Left renal cortex interstitium (tissue), 4 donors: ENCODE measurements around the gene SHMT2. TPM values are rescaled to one million over a fixed set of nuclear protein-coding genes. Genes with fewer than 3 reads are reported as not detected.

ENCODE experiments used
- DNase-seq, 4 donors: peaks; one replicate each; pipeline ENCODE4 v3.0.0-alpha.2; 2013; ENCODE audit warnings: low read depth in 4 of 4, low spot score in 2 of 4, missing footprints in 1 of 4
- polyA plus RNA-seq, 4 donors: library from polyadenylated mRNA; unstranded; fragments of 120-200 nt; gene quantifications; one replicate each; pipeline ENCODE4 v1.2.1, GENCODE V29; 2013; ENCODE audit not compliant: insufficient read length in 4 of 4

SHMT2 gene
- 10 to 100 TPM; 67.7 to 91.4 (median 77.7) TPM for polyA plus RNA-seq

DNA sequence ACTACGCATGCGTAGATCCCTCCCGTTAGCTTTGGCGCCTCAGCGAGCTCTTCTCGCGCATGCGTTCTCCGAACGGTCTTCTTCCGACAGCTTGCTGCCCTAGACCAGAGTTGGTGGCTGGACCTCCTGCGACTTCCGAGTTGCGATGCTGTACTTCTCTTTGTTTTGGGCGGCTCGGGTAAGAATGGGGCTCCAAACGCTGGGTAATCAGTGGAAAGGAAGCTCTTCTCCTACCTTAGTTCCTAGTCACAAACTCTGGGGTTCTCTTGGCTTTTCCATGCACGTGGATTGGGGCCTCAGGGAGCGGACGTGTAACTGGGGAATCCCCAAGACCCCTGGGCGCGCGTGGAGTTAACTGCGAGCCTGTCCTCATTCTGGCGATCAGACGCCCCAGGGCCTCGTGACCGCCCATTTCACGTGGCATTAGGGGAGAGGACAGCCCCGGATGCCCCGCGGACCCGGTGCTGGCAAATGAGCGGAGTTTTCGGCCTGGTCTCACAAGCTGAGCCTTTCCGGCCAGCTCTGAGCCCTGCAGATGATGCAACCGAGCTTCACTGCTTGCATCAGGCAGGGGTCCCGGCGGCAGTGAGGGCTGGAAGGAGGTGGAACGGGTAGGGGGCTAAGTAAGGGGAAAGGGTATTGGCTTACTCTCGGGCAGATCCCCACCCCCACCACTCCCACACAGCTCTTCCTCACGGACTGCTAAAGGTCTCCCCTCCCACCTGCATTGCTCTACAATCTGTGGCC is at the start of gene SHMT2:
SHMT2 (plus strand) TSS at position 78 of the 747 bp plus-strand sequence; CDS start at position 146, 68 bp downstream.
- peak; percentile 79 to 94 (median 85) for DNase-seq

DNA sequence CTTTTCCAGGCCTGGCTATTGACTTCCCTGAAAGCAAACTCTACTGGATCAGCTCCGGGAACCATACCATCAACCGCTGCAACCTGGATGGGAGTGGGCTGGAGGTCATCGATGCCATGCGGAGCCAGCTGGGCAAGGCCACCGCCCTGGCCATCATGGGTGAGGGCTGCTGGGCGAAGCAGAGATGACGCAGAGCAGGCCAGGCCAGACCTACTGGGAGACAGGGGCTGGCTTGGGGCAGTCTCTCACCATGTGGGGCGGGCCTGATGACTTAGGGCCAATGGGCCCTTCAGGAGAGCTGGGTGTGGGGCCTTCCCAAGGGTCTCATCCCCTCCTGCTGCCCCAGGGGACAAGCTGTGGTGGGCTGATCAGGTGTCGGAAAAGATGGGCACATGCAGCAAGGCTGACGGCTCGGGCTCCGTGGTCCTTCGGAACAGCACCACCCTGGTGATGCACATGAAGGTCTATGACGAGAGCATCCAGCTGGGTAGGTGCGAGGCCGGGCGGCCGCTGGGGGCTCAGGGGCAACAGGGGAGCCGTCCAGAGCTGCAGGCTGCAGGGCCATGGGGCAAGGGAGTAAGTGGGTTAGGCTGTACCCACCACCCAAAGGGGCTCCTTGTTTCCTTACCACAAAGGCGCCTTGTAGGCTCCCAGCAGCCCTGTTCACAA is 49.1 kb upstream of the SHMT2 start:
- DNase-seq: no peak

DNA sequence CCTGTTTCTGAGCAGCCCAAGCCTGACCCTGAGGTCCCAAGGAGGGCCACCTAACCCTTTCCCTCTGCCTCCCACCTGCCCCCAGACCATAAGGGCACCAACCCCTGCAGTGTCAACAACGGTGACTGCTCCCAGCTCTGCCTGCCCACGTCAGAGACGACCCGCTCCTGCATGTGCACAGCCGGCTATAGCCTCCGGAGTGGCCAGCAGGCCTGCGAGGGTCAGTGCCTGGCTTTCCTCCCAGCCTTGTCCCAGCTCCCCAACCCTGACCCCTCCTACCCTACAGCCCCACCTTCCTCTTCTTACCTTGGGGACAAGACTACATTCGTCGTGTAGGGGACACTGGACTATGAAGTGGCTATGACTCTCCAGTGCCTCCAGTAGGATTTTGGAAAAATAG is 48.4 kb upstream of the SHMT2 start:
- DNase-seq: no peak

DNA sequence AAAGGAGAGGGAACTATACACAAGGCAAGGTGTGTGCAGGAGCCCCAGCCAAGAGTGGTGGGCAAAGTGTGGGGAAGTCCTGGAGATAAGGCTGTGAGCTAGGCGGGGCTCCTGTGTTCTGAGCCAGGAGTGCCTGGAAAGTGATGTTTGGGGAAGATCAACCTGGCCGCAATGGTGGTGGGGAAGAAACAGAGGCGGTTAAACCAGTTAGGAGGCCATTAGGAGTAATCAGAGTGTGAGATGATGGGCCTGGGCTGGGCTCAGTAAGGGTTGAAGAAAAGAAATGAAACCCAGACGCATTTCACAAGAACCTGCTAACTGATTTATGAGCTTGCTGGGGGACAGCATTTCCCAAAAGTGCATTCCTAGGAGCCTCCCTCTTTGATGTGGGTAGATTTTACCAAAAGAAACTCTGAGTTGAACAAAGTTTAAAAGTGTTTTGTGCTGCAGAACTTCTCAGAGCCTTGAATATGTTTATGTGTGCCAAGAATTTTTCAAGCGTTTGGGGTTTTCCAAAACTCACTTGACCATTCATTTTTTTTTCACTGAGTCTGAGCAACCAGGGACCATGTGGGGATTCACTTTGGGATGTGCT is 47.9 kb upstream of the SHMT2 start:
- no peak for DNase-seq

DNA sequence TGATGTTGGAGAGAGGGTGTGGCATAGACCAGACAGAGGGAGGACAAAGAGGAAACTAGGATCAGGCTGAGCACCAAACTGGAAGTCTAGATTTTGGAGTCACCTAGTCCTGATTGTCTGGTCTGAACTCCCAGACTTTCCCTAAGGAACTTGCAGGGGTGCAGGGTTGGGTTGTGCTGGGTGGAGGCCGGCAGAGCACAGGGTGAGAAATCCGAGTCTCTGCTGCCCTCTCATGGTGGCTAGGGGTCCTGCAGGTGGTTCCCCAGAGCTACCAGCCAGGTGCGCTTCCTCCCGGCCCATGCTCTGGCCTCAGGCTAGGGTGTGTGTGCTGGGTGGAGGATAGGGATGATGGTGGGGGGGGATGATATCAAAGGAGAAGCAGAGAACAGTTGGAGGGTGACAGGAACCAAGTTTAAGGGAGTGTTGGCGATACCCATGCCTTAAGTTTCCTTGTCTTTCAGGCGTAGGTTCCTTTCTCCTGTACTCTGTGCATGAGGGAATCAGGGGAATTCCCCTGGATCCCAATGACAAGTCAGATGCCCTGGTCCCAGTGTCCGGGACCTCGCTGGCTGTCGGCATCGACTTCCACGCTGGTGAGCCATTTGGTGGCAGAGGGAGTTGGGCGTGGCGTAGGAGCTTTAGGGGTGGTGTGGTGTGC is 46.5 kb upstream of the SHMT2 start:
- peak; percentile 28 to 56 (median 42) for DNase-seq

DNA sequence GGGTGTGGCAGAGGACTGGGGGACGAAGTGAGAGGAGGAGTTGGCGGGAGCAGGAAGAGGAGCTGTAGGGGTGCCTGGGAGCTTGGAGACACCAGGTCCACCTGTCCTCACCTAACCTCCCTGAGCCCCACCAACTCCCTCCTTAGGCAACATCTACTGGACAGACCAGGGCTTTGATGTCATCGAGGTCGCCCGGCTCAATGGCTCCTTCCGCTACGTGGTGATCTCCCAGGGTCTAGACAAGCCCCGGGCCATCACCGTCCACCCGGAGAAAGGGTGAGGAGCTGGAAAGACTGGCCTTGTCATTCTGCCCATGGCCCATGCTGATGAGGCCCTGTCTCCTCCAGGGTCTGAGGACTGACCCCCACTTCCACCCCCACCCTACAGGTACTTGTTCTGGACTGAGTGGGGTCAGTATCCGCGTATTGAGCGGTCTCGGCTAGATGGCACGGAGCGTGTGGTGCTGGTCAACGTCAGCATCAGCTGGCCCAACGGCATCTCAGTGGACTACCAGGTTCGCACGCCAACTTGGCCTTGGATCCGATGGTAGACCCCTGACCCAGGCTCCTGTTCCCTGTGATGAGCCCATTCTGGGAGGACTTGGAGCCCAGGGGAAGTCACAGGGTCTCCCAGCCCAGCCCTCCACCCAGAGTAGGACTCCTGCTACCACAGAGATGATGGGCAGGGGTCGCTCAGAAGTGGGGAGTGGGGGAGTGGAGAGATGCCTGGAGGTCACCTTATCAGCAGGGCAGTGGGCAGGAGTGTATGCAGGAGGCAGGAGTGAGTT is 45.4 kb upstream of the SHMT2 start:
- no peak for DNase-seq

DNA sequence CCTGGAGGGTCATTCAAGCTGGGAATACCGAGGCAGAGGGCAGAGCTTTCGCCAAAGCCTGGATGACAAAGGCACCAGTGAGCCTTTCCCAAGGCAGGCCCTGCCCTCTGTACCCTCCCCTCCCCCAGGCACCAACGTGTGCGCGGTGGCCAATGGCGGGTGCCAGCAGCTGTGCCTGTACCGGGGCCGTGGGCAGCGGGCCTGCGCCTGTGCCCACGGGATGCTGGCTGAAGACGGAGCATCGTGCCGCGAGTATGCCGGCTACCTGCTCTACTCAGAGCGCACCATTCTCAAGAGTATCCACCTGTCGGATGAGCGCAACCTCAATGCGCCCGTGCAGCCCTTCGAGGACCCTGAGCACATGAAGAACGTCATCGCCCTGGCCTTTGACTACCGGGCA is 44.1 kb upstream of the SHMT2 start:
- no peak for DNase-seq

DNA sequence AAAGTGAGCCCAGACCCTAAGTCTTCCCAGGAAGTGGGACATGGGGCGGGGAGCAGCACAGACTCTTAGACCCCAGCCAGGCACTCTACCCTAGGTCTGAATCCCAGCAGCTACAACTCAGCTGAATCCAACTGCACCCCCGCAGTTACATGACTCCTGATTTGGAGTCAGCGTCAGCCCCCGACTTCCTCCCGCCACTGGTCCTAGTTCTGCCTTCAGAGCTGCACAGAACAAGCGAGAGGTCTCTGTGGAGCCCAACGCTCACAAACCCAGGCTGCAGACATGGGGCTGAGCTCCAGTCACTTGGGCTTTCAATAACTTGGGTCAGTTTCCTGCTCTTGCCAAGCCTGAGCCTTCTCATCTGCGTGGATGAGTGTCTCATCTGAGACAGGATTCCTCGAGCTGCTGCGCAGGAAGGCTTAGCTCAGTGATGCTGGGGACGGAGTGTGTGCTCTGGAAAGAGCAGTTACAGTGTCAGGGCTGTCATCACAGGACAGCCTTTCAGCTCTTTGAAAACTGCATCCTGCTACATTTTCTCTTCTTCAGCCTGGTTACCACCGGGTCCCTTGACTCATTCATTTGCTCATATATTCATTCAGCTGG is 43.5 kb upstream of the SHMT2 start:
- no peak for DNase-seq

DNA sequence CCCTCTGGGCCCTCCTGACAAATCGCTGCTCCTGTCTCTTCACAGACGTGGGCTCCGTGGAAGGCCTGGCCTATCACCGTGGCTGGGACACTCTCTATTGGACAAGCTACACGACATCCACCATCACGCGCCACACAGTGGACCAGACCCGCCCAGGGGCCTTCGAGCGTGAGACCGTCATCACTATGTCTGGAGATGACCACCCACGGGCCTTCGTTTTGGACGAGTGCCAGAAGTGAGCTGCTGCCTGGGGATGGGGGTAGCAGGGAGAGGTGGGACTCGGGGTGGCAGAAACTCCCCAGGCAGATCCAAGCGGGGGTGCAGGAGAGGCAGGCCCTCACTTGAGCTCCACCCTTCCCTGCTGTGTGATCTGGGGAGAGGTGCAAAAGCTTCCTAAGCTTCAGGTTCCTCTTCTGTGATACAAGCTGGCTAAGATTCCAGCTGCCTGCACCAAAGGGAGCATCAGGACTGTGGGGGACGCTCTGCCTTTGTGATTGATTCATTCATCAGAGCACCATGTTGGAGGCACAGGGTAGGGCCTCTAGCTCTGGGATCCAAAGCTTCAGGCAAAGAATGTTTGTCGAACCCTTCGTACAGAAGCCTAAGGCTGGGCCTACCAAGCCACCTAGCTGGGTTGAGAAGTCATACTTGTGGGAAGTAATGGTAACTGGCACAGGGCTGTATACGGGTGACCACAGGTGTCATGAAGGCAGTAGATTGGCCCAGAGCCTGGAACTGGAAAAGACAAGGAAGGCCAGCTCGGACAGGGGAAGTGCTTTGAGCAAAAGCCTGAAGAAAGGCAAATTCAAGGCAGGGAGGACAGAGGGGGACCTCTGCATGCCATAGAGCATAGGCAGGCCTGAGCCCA is 42.1 kb upstream of the SHMT2 start:
- no peak for DNase-seq

DNA sequence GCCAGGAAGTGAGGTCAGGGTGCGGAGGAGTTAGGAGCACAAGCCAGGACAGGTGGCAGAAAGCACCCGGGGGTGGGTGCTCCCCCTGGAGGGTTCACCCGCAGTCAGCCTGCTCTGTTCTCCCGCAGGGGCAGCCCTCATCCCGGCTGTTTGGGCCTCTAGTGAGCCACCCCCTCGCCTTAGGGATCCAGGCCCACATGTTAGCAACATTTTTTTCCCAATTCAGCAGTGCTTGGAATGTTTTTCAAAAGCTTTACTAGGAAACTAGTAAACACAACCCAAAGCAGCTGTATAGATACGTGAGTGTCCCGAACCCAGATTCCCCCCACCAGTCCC is 41.5 kb upstream of the SHMT2 start:
- no peak for DNase-seq

DNA sequence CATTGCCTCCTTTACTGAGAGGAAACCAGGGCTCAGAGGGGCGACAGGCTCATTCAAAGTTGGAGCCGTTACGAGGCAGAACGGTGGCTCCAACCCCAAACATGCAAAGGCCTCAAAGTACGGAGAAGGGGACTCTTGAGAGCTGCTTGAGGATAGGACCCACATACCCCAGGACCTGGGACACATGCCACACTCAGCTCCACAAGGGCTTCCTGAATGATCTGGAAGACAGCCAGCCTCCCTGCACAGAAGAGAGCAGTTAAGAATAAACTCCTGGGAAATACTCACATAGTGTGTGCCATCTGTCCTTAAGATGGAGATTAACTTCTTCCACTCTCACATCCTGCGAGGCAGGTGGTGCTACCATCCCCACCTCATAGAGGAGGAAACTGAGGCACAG is 39.5 kb upstream of the SHMT2 start:
- no peak for DNase-seq

DNA sequence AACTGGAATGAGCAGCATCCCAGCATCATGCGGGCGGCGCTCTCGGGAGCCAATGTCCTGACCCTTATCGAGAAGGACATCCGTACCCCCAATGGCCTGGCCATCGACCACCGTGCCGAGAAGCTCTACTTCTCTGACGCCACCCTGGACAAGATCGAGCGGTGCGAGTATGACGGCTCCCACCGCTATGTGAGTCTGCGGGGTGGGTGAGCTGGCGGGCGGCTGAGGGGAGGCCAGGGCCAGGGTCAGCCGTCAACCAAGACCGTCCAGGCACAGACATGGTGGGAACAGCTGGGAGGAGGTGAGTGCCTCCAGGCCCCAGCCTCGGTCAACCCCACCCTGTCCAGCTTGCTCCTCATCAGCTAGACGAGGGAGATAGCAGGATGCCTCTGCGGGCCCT is 38.7 kb upstream of the SHMT2 start:
- no peak for DNase-seq

DNA sequence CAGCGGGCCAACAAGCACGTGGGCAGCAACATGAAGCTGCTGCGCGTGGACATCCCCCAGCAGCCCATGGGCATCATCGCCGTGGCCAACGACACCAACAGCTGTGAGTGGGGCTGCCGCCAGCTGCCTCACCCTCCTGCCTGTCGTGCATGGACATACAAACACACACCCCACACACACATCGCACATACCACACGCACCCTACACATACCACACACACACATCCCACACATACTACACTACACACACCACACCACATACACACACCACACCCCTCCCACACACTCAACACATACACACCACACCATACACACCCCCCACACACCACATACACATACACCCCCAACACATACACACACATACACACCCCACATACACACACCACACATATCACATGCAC is 38.1 kb upstream of the SHMT2 start:
- no peak for DNase-seq

DNA sequence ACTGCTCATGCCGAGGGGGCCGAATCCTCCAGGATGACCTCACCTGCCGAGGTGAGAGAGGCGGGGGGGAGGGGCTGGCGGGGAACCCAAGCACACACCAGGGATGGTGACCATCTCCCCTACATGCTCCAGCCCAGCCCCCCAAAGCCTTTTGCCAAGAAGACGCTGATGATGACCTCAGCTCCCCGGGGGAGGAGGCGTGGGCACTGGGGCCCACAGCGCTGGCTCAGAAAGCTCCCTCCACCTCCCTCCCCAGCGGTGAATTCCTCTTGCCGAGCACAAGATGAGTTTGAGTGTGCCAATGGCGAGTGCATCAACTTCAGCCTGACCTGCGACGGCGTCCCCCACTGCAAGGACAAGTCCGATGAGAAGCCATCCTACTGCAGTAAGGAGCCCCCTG is 36.6 kb upstream of the SHMT2 start:
- no peak for DNase-seq

DNA sequence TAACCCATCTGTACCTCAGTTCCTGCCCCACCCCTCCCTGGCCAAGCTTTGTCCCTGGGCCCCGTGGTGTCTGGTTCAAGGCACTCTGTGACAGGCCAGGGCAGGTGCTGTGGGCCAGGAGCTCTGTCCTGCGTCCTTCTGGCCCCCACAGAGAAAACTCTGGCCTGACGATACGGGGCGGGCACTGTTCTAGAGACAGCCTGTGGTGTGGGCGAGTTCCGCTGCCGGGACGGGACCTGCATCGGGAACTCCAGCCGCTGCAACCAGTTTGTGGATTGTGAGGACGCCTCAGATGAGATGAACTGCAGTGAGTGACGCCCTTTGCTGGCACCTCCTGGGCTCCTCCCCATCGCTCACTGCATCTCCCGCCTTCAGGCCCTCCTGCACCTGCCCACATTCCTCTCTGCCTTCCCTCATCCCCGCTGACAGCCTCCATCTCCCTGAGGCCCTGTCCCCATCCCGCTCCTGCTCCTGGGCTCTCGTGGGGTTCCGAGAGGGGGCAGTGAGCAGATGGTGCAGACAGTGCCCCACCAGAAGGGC is 35.7 kb upstream of the SHMT2 start:
- DNase-seq: no peak

DNA sequence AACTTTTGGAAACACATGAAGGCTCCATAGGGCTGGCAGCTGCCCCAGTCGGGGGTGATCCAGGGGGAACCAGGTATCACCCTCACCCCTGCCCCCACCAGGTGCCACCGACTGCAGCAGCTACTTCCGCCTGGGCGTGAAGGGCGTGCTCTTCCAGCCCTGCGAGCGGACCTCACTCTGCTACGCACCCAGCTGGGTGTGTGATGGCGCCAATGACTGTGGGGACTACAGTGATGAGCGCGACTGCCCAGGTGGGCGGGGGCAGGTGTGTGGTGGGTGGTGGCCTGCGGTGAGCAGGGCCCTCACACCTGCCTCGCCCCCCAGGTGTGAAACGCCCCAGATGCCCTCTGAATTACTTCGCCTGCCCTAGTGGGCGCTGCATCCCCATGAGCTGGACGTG is 35.3 kb upstream of the SHMT2 start:
- no peak for DNase-seq

DNA sequence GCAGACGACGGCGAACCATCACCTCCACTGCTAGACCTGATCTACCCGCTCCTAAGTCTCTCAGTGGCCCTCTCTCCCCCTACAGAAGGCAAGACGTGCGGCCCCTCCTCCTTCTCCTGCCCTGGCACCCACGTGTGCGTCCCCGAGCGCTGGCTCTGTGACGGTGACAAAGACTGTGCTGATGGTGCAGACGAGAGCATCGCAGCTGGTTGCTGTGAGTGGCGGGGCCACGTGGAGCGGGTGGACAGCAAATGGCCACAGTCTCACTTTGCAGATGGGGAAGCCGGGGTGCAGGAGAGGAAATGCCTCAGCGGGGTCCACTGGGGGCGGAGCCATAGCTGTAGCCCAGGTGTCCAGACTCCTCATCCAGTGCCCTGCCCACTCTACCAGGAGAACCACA is 34.3 kb upstream of the SHMT2 start:
- DNase-seq: no peak

DNA sequence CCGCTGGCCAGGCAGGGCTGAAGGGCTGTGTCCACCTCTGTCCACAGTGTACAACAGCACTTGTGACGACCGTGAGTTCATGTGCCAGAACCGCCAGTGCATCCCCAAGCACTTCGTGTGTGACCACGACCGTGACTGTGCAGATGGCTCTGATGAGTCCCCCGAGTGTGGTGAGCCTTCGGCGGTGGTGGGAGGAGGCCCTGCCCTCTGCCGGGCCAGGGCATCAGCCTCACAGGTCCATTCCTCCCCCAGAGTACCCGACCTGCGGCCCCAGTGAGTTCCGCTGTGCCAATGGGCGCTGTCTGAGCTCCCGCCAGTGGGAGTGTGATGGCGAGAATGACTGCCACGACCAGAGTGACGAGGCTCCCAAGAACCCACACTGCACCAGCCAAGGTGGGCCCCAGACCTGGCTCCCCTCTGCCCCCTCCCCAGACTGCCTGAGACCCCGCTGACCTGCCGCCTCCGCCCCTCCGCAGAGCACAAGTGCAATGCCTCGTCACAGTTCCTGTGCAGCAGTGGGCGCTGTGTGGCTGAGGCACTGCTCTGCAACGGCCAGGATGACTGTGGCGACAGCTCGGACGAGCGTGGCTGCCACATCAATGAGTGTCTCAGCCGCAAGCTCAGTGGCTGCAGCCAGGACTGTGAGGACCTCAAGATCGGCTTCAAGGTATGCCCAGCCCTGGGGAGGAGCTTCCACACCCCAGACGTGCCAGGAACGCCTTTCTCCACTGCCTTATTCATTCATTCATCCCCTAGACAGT is 33.7 kb upstream of the SHMT2 start:
- DNase-seq: no peak
